Measurements from ENCODE around the gene DUSP14. TPM values are rescaled to one million over a fixed set of nuclear protein-coding genes. Genes with fewer than 3 reads are reported as not detected.

Gene DUSP14
- total RNA-seq, 4 donors from 2014 or later: 52.7 to 74.5 (median 59.0) TPM

DNA sequence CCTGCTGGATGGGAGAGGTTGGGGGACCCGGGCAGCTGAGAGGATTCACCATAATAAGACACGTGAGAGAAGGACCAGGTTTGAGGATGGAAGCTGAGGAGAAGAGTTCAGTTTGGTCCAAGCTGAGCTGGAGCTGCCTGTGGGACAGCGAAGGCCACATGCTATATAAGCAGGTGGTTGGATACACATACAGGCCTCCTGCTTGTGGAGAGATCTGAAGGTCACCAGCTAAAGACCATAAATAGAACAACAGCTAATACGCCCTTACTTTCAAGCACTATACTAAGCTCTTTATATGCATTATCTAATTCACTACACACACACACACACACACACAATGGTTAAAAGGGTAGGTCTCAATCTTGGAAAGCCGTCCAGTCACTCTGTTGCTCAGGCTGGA lies 32.1 kb downstream of the DUSP14 start:
- WGBS, 2 donors: 93 to 97% methylated on average over 5 of the region's 5 CpGs
- H3K27me3 ChIP-seq: no peaks in the 10 kb centered on the region
- no peak overlapping the region for H3K4me3 ChIP-seq (replicated peaks in 1 of 3)
- H3K9me3 ChIP-seq: no peaks in the 10 kb centered on the region
- peaks cover 4 to 22% of the 10 kb centered on the region in 2 donors for H3K36me3 ChIP-seq
- no peak overlapping the region for H3K27ac ChIP-seq
- intact Hi-C loops (cut with DNase I): no loop called here
- TF ChIP-seq, protein P1, sequence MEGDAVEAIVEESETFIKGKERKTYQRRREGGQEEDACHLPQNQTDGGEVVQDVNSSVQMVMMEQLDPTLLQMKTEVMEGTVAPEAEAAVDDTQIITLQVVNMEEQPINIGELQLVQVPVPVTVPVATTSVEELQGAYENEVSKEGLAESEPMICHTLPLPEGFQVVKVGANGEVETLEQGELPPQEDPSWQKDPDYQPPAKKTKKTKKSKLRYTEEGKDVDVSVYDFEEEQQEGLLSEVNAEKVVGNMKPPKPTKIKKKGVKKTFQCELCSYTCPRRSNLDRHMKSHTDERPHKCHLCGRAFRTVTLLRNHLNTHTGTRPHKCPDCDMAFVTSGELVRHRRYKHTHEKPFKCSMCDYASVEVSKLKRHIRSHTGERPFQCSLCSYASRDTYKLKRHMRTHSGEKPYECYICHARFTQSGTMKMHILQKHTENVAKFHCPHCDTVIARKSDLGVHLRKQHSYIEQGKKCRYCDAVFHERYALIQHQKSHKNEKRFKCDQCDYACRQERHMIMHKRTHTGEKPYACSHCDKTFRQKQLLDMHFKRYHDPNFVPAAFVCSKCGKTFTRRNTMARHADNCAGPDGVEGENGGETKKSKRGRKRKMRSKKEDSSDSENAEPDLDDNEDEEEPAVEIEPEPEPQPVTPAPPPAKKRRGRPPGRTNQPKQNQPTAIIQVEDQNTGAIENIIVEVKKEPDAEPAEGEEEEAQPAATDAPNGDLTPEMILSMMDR (IDR thresholded peaks at IDR 0.05): no peak
- TF ChIP-seq POLR2A (IDR thresholded peaks at IDR 0.05): no peak
- DNase-seq: no peak
- H3K4me1 ChIP-seq: no peaks in the 10 kb centered on the region

DNA sequence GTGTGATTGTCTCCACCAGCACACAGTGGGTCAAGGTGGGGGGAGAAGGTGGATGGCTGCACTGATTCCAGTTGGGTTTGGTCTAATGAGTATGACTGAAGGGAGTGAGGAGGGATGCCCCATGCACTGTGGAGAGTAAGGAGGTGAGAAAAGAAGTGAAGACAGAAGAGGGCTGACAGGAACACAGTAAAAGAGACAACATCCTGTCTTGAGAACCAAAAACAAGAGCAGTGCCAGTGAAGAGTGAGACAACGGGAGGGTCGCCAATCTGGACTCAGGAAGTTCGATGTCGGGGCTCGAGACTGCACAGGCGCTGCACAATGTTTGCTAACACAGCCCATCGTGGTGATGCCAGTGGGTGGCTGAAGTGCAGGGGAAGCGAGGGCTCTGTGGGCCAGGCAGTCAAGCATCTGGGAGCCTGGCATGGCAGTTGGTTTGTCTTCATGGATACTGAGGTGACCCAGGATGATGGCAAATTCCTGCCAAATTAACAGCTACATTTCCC lies 34.1 kb downstream of the DUSP14 start:
- intact Hi-C loops (cut with DNase I): no loop called here
- no peak for DNase-seq
- Histone ChIP-seq H3K4me1 (no peaks in the 10 kb centered on the region), H3K36me3 (peaks cover 4 to 18% of the 10 kb centered on the region in 2 donors), H3K27me3 (no peaks in the 10 kb centered on the region), H3K4me3 (replicated peaks in 1 of 3) (no peak overlapping the region), H3K27ac (no peak overlapping the region), H3K9me3 (no peaks in the 10 kb centered on the region)
- TF ChIP-seq POLR2A (IDR thresholded peaks at IDR 0.05): no peak
- TF ChIP-seq, protein P1 (IDR thresholded peaks at IDR 0.05): no peak
- WGBS, 2 donors: 86 to 88% methylated on average over 8 of the region's 8 CpGs

DNA sequence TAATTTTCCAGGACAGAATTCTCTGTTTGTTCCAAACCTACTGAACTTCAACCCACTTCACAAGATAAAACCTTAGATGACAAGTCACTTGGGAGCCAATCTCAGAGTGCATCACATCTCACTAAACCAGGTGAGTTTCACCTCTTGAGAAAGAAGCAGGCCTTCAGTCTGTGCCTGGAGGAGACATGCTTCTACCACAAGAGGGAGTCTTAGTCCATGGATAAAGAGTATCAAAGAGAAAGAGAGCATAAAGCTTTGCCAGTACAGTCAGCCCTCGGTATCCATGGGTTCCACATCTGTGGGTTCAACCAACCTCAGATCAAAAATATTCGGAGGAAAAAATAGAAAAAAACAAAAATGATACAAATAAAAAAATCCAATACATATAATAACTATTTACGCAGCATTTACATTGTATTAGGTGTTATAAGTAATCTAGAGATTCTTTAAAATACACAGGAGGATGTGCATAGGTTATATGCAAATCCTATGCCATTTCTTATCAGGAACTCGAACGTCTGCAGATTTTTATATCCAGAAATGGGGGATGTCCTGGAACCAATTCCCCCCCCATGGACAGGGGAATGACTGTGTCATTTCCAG lies 37.7 kb downstream of the DUSP14 start:
- Histone ChIP-seq H3K9me3 (no peaks in the 10 kb centered on the region), H3K27me3 (no peaks in the 10 kb centered on the region), H3K36me3 (peaks cover 5 to 7% of the 10 kb centered on the region in 2 donors), H3K4me3 (replicated peaks in 1 of 3) (no peak overlapping the region), H3K27ac (no peak overlapping the region), H3K4me1 (no peaks in the 10 kb centered on the region)
- 65 to 68% methylated on average over 5 of the region's 5 CpGs for WGBS, 2 donors
- TF ChIP-seq, protein P1 (IDR thresholded peaks at IDR 0.05): peak; percentile 19 to 75 (median 60)
- TF ChIP-seq POLR2A (IDR thresholded peaks at IDR 0.05): no peak
- intact Hi-C loops (cut with DNase I): no loop called here
- peak in 1 of 2 donors; percentile 16 for DNase-seq

DNA sequence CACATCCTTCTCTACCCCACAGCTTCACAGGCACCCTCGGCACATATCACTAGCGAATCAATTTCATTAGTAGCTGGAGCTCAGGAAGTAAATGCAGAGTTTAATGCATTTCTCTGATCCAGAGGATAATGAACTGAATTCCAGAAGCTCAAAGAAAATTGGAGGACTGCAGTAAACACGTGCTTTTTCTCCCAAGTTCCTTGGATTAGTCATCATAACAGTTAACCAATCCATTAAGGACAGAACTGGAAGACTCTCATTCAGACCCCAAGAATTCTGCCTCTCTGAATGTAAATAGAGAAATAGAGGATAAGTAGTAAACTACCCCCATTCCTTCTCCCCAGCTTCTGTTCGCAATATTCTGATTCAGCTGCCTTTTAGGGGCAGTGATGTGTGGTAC lies 40.7 kb downstream of the DUSP14 start:
- Histone ChIP-seq H3K4me1 (no peaks in the 10 kb centered on the region), H3K27me3 (no peaks in the 10 kb centered on the region), H3K4me3 (replicated peaks in 1 of 3) (no peak overlapping the region), H3K36me3 (peaks cover 5 to 6% of the 10 kb centered on the region in 2 donors), H3K27ac (no peak overlapping the region), H3K9me3 (no peaks in the 10 kb centered on the region)
- DNase-seq: no peak
- intact Hi-C loops (cut with DNase I): no loop called here
- TF ChIP-seq POLR2A (IDR thresholded peaks at IDR 0.05): no peak
- TF ChIP-seq, protein P1 (IDR thresholded peaks at IDR 0.05): no peak
- 90 to 96% methylated on average over 4 of the region's 4 CpGs for WGBS, 2 donors

DNA sequence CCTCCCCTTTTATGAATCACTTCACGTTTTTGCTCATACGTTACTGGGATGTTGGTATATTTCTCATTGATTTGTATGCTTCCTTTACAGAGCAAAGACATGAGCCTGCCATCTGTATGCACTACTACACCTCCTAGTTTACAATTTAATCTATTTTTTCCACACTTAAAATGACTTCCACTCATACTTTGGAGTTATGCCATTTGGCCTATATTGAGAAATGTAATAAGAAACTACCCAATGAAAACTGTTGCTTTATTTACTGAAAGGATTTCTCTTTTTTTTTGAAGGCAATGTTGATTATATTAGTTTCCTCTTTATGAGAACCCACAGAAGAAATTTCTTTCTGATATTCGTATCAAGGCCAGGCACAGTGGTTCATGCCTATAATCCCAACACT lies 43.1 kb downstream of the DUSP14 start:
- no peak for DNase-seq
- no peak overlapping the region for H3K4me3 ChIP-seq (replicated peaks in 1 of 3)
- WGBS, 2 donors: 94 to 96% methylated on average over 3 of the region's 3 CpGs
- intact Hi-C loops (cut with DNase I): no loop called here
- peaks cover 5 to 14% of the 10 kb centered on the region in 2 donors for H3K36me3 ChIP-seq
- H3K9me3 ChIP-seq: no peaks in the 10 kb centered on the region
- TF ChIP-seq, protein P1 (IDR thresholded peaks at IDR 0.05): no peak
- no peak for TF ChIP-seq POLR2A (IDR thresholded peaks at IDR 0.05)
- H3K27me3 ChIP-seq: no peaks in the 10 kb centered on the region
- peaks cover 0 to 9% of the 10 kb centered on the region in 2 donors for H3K4me1 ChIP-seq
- H3K27ac ChIP-seq: no peak overlapping the region
